ENCODE measurements around the gene FUT1. TPM values are rescaled to one million over a fixed set of nuclear protein-coding genes. Genes with fewer than 3 reads are reported as not detected.

FUT1 gene
- polyA plus RNA-seq, 1 donor (not counting 4 experiments of a cell fraction or from before 2014, with no cell fraction given): 3.7 TPM

DNA sequence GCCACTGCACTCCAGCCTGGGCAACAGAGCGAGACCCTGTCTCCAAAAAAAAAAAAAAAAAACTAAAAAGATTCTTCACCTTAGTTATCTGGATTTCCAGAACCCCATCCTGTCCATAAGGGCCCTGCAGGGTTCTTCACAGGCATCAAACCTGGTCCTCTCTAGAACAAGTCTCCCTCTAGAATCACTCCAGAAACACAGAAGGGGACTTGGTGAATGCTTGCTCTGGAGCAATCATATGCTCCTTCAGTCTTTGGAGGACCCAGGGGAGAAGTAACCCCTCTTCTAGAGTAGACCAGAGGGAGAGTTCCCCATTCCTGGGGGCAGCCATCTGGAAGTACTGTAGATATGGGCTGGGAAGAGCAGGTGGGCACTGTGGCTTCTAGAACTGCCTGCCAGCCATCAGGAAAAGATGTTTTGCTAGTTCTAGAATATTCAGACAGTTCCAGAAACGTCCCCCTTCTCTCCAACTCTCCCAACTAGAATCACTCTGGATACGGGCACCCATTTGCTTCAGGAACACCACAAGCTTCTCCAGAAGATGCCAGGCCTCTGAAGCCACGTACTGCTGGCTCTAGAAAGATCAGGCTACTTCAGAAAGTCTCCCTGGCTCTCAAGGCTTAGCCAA, 2.8 kb downstream of the FUT1 start:
- Histone ChIP-seq H3K27me3 (ENCODE audit: control insufficient read depth, extremely low read depth, insufficient read depth, low read length) (no peaks in the 10 kb centered on the region), H3K4me1 (ENCODE audit: control insufficient read depth, extremely low read depth, insufficient read depth, low read length) (peaks cover 4% of the 10 kb centered on the region), H3K36me3 (ENCODE audit: control insufficient read depth in 2 of 2, extremely low read depth in 1 of 2, insufficient read depth in 2 of 2, low read length in 2 of 2) (peaks cover 13 to 19% of the 10 kb centered on the region in 2 experiments), H3K9me3 (ENCODE audit: control insufficient read depth, low read depth, low read length) (no peaks in the 10 kb centered on the region), H3K4me3 (ENCODE audit: control insufficient read depth in 2 of 3, extremely low read depth in 1 of 3, insufficient read depth in 2 of 3, low read depth in 1 of 3, low read length in 3 of 3) (no peak overlapping the region), H2AFZ (ENCODE audit: control insufficient read depth, low read length) (no peak overlapping the region), H3K79me2 (ENCODE audit: control insufficient read depth, insufficient read depth, low read length) (peaks cover 21% of the 10 kb centered on the region), H3K9ac (ENCODE audit: control insufficient read depth, extremely low read depth, insufficient read depth, low read length) (no peak overlapping the region), H4K20me1 (ENCODE audit: control insufficient read depth, extremely low read depth, insufficient read depth, low read length) (no peaks in the 10 kb centered on the region), H3K27ac (ENCODE audit: control insufficient read depth, insufficient read depth, low read length) (no peak overlapping the region), H3K4me2 (ENCODE audit: control insufficient read depth, extremely low read depth, insufficient read depth, low read depth, low read length) (no peak overlapping the region), H3K9me1 (ENCODE audit: control insufficient read depth, extremely low read depth, insufficient read depth, low read length) (peaks cover 4% of the 10 kb centered on the region)
- FAIRE-seq (no peak), DNase-seq (ENCODE audit: low read depth, low spot score) (no peak)
- no peak for TF ChIP-seq EZH2 (IDR thresholded peaks at IDR 0.05; ENCODE audit: low read length)
- dilution Hi-C loops (cut with MboI; ENCODE audit: extremely low pct_ligation_motif_present, low sequenced_read_pairs): no loop called here

- H2AFZ ChIP-seq (ENCODE audit: control insufficient read depth, low read length): no peak within 1 kb of the TSS
- no peaks in the 10 kb centered on the region for H3K9me3 ChIP-seq (ENCODE audit: control insufficient read depth, low read depth, low read length)
- FAIRE-seq: no peak
- TF ChIP-seq EZH2 (IDR thresholded peaks at IDR 0.05; ENCODE audit: low read length): no peak
- H3K9ac ChIP-seq (ENCODE audit: control insufficient read depth, extremely low read depth, insufficient read depth, low read length): no peak within 1 kb of the TSS
- H3K27me3 ChIP-seq (ENCODE audit: control insufficient read depth, extremely low read depth, insufficient read depth, low read length): no peaks in the 10 kb centered on the region
- no peak within 1 kb of the TSS for H3K27ac ChIP-seq (ENCODE audit: control insufficient read depth, insufficient read depth, low read length)
- peaks cover 21% of the 10 kb centered on the region for H3K79me2 ChIP-seq (ENCODE audit: control insufficient read depth, insufficient read depth, low read length)
- H3K4me1 ChIP-seq (ENCODE audit: control insufficient read depth, extremely low read depth, insufficient read depth, low read length): no peaks in the 10 kb centered on the region
- H3K36me3 ChIP-seq (ENCODE audit: control insufficient read depth in 2 of 2, extremely low read depth in 1 of 2, insufficient read depth in 2 of 2, low read length in 2 of 2): peaks cover 13 to 19% of the 10 kb centered on the region in 2 experiments
- H3K4me2 ChIP-seq (ENCODE audit: control insufficient read depth, extremely low read depth, insufficient read depth, low read depth, low read length): no peak within 1 kb of the TSS
- dilution Hi-C loops (cut with MboI; ENCODE audit: extremely low pct_ligation_motif_present, low sequenced_read_pairs): no loop called here
- no peak within 1 kb of the TSS for H3K4me3 ChIP-seq (ENCODE audit: control insufficient read depth in 2 of 3, extremely low read depth in 1 of 3, insufficient read depth in 2 of 3, low read depth in 1 of 3, low read length in 3 of 3)
- H4K20me1 ChIP-seq (ENCODE audit: control insufficient read depth, extremely low read depth, insufficient read depth, low read length): no peaks in the 10 kb centered on the region
- peaks cover 4% of the 10 kb centered on the region for H3K9me1 ChIP-seq (ENCODE audit: control insufficient read depth, extremely low read depth, insufficient read depth, low read length)
- DNase-seq (ENCODE audit: low read depth, low spot score): no peak
Measured at GRCh38 chr19:48746738-48747575, 5.5 kb downstream of the FUT1 start, which contains the start of gene IZUMO1. Gene IZUMO1, minus strand, starts transcription at chr19:48746909. Its CDS starts 1,050 bp downstream, at chr19:48745859.

- Histone ChIP-seq H3K27ac (ENCODE audit: control insufficient read depth, insufficient read depth, low read length) (no peak overlapping the region), H3K36me3 (ENCODE audit: control insufficient read depth in 2 of 2, extremely low read depth in 1 of 2, insufficient read depth in 2 of 2, low read length in 2 of 2) (peaks cover 13 to 18% of the 10 kb centered on the region in 2 experiments), H4K20me1 (ENCODE audit: control insufficient read depth, extremely low read depth, insufficient read depth, low read length) (no peaks in the 10 kb centered on the region), H2AFZ (ENCODE audit: control insufficient read depth, low read length) (no peak overlapping the region), H3K9me1 (ENCODE audit: control insufficient read depth, extremely low read depth, insufficient read depth, low read length) (peaks cover 2% of the 10 kb centered on the region), H3K4me3 (ENCODE audit: control insufficient read depth in 2 of 3, extremely low read depth in 1 of 3, insufficient read depth in 2 of 3, low read depth in 1 of 3, low read length in 3 of 3) (no peak overlapping the region), H3K27me3 (ENCODE audit: control insufficient read depth, extremely low read depth, insufficient read depth, low read length) (no peaks in the 10 kb centered on the region), H3K4me1 (ENCODE audit: control insufficient read depth, extremely low read depth, insufficient read depth, low read length) (peaks cover 4% of the 10 kb centered on the region), H3K4me2 (ENCODE audit: control insufficient read depth, extremely low read depth, insufficient read depth, low read depth, low read length) (no peak overlapping the region), H3K79me2 (ENCODE audit: control insufficient read depth, insufficient read depth, low read length) (peaks cover 17% of the 10 kb centered on the region), H3K9ac (ENCODE audit: control insufficient read depth, extremely low read depth, insufficient read depth, low read length) (no peak overlapping the region), H3K9me3 (ENCODE audit: control insufficient read depth, low read depth, low read length) (no peaks in the 10 kb centered on the region)
- dilution Hi-C loops (cut with MboI; ENCODE audit: extremely low pct_ligation_motif_present, low sequenced_read_pairs): no loop called here
- no peak for TF ChIP-seq CTCF (optimal IDR thresholded peaks at IDR 0.05 in 1 of 3, IDR thresholded peaks at IDR 0.05 in 1 of 3, conservative IDR thresholded peaks at IDR 0.05 in 1 of 3; ENCODE audit: extremely low read depth in 1 of 3, insufficient read depth in 2 of 3, low read length in 3 of 3)
- TF ChIP-seq EZH2 (IDR thresholded peaks at IDR 0.05; ENCODE audit: low read length): no peak
- FAIRE-seq: no peak
- DNase-seq (ENCODE audit: low read depth, low spot score): no peak
Measured at GRCh38 chr19:48746110-48746509, 6.3 kb downstream of the FUT1 start.
